Left kidney (tissue), 2 donors: ENCODE data around the gene ZNF212. TPM values are rescaled to one million over a fixed set of nuclear protein-coding genes. Genes with fewer than 3 reads are reported as not detected.
"Not testable (repeated sequence)": the region's sequence is repeated elsewhere in the genome, so short reads cannot be mapped to it uniquely, and the experiment has no call there.

Source experiments
- DNase-seq: peaks from one replicate; pipeline ENCODE4 v3.0.0-alpha.2; 2013
- polyA plus RNA-seq: library from polyadenylated mRNA; unstranded; fragments of 120-200 nt; gene quantifications from one replicate; pipeline ENCODE4 v1.2.1, GENCODE V29; 2013; ENCODE audit not compliant: insufficient read length

ZNF212 gene
- polyA plus RNA-seq, 1 donor: 17.1 TPM

DNA sequence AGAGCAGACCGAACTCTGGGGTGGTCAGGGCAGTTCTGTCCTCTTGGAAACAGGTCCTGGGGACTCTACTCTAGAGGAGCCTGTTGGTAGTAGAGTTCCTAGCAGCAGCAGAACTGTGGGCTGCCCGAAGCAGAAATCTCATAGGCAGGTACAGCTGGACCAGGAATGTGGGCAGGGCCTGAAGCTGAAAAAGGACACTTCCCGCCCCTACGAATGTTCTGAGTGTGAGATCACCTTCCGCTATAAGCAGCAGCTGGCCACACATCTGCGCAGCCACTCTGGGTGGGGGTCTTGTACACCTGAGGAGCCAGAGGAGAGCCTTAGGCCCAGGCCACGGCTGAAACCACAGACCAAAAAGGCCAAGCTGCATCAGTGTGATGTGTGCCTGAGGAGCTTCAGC is 14.2 kb downstream of the ZNF212 start:
- DNase-seq: no peak

DNA sequence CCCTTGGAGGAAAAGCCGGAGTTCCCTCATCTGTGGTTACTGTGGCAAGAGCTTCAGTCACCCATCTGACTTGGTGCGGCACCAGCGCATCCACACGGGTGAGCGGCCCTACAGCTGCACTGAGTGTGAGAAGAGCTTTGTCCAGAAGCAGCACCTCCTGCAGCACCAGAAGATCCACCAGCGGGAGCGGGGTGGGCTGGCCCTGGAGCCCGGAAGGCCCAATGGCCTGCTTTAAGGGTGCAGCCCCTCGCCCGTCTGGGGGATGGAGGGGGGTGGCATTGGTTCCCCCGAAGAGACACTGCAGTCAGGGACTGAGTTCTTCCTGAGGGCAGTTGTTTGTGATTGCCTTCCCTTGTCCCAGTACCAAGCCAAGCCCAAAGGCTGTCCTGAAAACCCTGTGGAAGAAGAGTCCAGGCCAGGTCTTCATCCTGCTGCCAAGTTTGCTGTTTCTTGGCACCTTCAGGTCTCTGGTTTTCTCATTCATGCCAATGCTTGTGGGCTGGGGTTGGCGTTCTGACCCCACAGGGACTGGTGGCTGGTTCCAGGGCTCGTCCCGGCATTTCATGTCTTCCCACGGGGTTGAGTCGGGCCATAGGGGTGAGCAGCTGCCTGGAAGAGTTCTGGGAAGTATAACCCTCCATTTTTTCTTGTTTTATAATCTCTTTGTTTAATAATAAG is 14.9 kb downstream of the ZNF212 start:
- DNase-seq: no peak

- no peak for DNase-seq
Measured at GRCh38 chr7:149255174-149255573, 15.7 kb downstream of the ZNF212 start.

GRCh38 chr7:149256568-149256967 is 17.1 kb downstream of the ZNF212 start:
- DNase-seq: no peak

GRCh38 chr7:149257146-149257545 is 17.7 kb downstream of the ZNF212 start:
- DNase-seq: no peak

- no peak for DNase-seq
Measured at GRCh38 chr7:149261316-149261828, 21.9 kb downstream of the ZNF212 start.

DNA sequence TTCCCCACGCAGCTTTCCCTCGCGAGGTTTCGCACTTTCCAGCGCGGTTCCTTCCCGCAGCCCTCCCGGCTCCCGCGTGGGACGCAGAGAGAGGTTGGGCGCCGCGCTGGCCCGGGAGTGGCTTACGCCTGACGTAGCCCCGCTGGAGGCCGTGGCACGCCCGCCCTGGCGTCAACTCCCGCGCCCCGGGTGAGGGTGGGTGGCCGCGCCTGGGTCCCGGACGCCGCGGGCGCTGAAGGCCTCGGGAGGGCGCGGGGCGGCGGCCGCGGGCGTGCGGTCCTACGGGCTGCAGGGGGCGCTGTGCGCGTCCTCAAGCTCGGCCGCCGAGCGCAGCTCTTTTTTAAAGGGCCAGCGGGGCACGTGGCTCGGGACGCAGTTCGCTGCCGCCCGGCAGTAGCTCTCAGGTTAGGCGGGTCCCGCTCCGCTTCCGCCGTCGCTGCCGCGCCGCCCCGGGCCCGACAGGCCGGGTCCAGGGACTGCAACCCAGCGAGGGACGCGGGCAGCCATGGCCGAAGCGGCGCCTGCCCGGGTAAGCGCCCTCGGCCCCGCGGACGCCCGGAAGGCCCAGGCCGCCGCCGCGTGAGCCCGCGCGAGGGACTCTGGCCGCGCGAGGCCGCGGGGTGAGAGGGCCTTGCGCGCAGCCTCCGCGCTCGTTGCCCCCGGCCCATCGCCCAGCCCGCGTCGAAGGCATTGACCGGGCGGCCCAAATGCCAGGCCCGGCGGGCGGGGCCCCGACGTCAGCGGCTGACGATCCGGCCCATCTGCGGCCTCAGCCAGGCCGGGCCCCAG is 22.6 kb downstream of the ZNF212 start, which contains the start of gene ZNF783:
ZNF783 (plus strand) TSS at position 368 of the 789 bp plus-strand sequence; CDS start at position 506, 138 bp downstream.
- DNase-seq: peak; percentile 83

DNA sequence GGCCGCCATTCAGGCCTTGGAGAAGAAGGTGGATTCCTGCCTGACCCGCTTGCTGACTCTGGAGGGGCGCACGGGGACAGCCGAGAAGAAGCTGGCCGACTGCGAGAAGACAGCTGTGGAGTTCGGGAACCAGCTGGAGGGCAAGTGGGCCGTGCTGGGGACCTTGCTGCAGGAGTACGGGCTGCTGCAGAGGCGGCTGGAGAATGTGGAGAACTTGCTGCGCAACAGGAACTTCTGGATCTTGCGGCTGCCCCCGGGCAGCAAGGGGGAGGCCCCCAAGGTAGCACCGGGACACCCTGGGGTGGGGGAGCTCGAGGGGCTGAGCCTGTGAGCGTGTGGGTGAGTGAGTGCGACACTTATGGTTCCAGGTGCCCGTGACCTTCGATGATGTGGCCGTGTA is 27.0 kb downstream of the ZNF212 start:
- DNase-seq: no peak

GRCh38 chr7:149267733-149268132 is 28.3 kb downstream of the ZNF212 start:
- DNase-seq: no peak

GRCh38 chr7:149274424-149274823 is 35.0 kb downstream of the ZNF212 start:
- DNase-seq: not testable (repeated sequence)

GRCh38 chr7:149277871-149278270 is 38.4 kb downstream of the ZNF212 start:
- DNase-seq: no peak

GRCh38 chr7:149278396-149278795 is 38.9 kb downstream of the ZNF212 start:
- no peak for DNase-seq

DNA sequence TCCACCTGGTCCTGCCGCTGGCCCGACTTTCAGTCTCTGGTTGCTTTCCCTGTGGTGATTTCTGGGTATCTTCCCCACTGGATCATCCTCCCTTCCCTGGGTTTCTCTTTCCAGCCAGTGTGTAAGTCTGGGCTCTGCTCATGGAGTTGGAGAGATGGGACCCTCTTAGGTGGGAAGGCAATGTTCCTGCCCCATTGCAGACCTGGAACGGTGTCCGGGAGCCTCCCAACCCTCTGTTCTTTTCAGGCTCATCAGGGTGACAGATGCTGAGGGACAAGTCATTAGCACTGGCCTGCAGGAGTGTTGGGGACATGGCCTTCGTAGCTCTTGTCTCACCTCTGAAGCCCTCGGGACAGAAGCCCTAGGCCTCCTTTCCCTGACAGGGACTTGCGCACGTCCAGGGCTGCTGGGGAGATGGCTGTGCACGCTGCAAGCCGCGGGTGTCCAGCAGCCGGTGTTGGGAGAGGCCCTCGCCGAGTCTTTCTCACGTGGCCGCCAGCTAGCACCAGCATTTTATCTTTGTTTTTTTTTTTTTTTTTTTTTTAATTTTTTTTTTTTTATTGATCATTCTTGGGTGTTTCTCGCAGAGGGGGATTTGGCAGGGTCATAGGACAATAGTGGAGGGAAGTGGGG is 39.8 kb downstream of the ZNF212 start:
- DNase-seq: no peak

GRCh38 chr7:149280151-149280550 is 40.7 kb downstream of the ZNF212 start:
- DNase-seq: no peak

DNA sequence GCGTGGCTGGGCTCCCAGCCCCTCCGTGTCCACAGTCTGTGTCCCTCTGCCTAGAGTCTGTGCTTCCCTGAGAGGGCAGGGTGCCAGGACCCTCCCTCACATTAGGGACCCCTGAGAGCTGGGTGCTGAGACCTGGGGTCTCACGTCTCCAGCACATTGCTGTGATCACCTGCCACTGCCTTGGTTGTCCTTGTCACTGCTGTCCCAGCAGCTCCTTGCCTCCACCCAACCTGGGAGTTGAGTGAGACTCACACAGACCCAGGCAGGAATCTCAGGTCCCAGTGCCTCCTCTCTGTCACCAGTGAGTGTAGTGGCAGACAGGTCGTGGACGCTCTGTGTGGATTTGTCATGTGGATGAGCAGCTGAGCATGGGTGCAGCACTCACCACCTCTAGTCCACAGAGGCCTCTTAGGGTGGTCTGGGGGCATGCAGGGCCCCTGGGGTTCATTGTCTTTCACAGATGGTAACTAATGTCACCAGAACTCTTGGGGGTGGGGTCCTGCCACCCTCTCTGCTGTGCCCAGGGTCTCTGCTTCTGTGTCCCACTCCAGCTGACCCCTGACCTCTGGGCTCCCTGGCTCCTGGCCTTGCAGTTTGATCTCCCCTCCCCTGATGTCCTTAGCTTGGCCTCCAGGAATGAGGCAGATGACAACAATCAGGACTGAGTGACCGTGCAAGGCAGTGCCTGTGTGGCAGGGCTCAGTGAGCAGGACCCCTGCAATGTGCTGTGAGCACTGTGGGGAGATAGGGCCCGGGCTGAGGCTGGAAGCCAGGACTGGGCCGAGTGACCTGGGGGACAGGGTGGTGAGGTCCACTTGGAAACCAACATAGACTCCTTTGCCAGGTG is 41.4 kb downstream of the ZNF212 start:
- no peak for DNase-seq

DNA sequence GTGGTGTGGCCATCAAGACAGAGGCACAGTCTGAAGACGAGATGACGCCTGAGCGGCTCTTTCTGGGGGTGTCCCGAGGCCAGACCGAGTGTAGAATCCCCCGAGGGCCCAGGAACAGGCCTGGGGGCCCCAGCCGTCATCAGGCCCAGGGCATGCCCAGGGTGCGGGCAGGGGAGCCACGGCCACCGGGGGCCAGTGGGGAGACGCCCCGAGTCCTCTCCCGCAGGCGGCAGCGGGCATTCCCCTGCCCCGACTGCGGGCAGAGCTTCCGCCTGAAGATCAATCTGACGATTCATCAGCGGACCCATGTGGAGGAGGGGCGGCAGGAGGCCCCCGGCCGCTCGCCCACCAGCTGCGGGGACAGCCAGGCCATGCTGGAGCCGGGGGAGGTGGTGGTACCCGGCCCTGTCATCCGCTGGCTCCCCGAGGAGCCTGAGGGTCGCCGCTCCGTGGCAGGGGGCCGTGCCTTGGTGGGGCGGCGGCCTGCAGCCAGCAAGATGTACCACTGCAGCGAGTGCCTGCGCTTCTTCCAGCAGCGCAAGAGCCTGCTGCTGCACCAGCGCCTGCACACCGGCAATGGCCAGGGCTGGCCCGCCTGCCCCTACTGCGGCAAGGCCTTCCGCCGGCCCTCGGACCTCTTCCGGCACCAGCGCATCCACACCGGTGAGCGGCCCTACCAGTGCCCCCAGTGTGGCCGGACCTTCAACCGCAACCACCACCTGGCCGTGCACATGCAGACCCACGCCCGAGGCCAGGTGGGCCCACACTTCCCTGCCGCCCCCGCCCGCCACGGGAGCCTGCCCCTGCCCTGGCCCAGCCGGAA is 42.3 kb downstream of the ZNF212 start:
- DNase-seq: no peak

GRCh38 chr7:149282331-149282655 is 42.8 kb downstream of the ZNF212 start:
- no peak for DNase-seq

GRCh38 chr7:149283321-149283720 is 43.9 kb downstream of the ZNF212 start:
- DNase-seq: no peak

DNA sequence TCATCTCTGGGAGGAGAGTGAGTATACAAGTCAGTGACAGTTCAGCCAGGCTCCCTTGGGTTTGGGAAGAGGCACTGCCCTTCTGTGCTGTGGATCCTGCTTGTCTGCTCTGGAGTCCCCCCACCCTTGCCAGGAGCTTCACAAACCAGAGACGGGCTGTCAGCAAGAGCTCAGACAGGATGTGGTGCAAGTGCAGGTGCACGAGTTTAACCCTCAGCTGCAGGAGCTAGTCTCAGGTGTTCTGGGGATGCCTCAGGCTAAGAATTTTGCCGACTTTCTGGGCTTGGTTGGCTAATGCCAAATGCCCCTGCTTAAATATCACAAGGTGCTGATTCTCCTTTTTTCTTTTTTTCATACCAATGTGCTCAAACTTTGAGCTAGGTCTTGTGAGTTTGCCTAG is 44.9 kb downstream of the ZNF212 start:
- no peak for DNase-seq

- peak; percentile 92 for DNase-seq
Measured at GRCh38 chr7:149284850-149285585, 45.6 kb downstream of the ZNF212 start.
